Measurements from ENCODE around the gene WDR72. TPM values are rescaled to one million over a fixed set of nuclear protein-coding genes. Genes with fewer than 3 reads are reported as not detected.

WDR72 gene
- total RNA-seq, 2 donors from 2014 or later: 4.1 to 12.2 TPM

GRCh38 chr15:53739187-53739586 lies 20.3 kb downstream of the WDR72 start:
- no peaks in the 10 kb centered on the region for H3K36me3 ChIP-seq (ENCODE audit: control insufficient read depth, insufficient read depth, low read length)
- H3K27ac ChIP-seq (ENCODE audit: low read depth, low read length): no peak overlapping the region
- no peaks in the 10 kb centered on the region for H3K4me1 ChIP-seq (ENCODE audit: control insufficient read depth, insufficient read depth, low read length)
- 87 to 89% methylated on average over 2 to 4 of the region's 4 CpGs for WGBS, 2 experiments (ENCODE audit: insufficient coverage in 1 of 2, insufficient read length in 1 of 2)
- no peak overlapping the region for H3K4me3 ChIP-seq (ENCODE audit: low read length)
- Mint-ChIP-seq H3K4me3 (no peak overlapping the region), H3K27ac (no peak overlapping the region), H3K36me3 (ENCODE audit: low read depth) (no peaks in the 10 kb centered on the region), H3K27me3 (ENCODE audit: insufficient read depth) (no peaks in the 10 kb centered on the region), H3K9me3 (no peaks in the 10 kb centered on the region), H3K4me1 (no peaks in the 10 kb centered on the region)
- no peaks in the 10 kb centered on the region for H3K9me3 ChIP-seq (ENCODE audit: control insufficient read depth, low read length)
- no peak for DNase-seq
- no peak overlapping the region for H3K9ac ChIP-seq (ENCODE audit: extremely low read depth, low read length, poor library complexity, severe bottlenecking)
- TF ChIP-seq CTCF (conservative IDR thresholded peaks at IDR 0.05): no peak
- no peaks in the 10 kb centered on the region for H3K27me3 ChIP-seq (ENCODE audit: control insufficient read depth, insufficient read depth, low read length, poor library complexity, severe bottlenecking)

GRCh38 chr15:53721334-53722087 lies 38.0 kb downstream of the WDR72 start:
- Histone ChIP-seq H3K4me3 (ENCODE audit: low read length) (no peak overlapping the region), H3K36me3 (ENCODE audit: control insufficient read depth, insufficient read depth, low read length) (no peaks in the 10 kb centered on the region), H3K4me1 (ENCODE audit: control insufficient read depth, insufficient read depth, low read length) (no peaks in the 10 kb centered on the region), H3K27ac (ENCODE audit: low read depth, low read length) (no peak overlapping the region), H3K9ac (ENCODE audit: extremely low read depth, low read length, poor library complexity, severe bottlenecking) (no peak overlapping the region), H3K27me3 (ENCODE audit: control insufficient read depth, insufficient read depth, low read length, poor library complexity, severe bottlenecking) (no peaks in the 10 kb centered on the region), H3K9me3 (ENCODE audit: control insufficient read depth, low read length) (no peaks in the 10 kb centered on the region)
- Mint-ChIP-seq H3K36me3 (ENCODE audit: low read depth) (no peaks in the 10 kb centered on the region), H3K4me3 (no peak overlapping the region), H3K27ac (no peak overlapping the region), H3K27me3 (ENCODE audit: insufficient read depth) (no peaks in the 10 kb centered on the region), H3K9me3 (no peaks in the 10 kb centered on the region), H3K4me1 (no peaks in the 10 kb centered on the region)
- WGBS, 2 experiments (ENCODE audit: insufficient coverage in 1 of 2, insufficient read length in 1 of 2): 91% methylated on average over 3 of the region's 3 CpGs; no CpG with 5 or more reads in 1 of the 2 experiments
- DNase-seq: no peak
- no peak for TF ChIP-seq CTCF (conservative IDR thresholded peaks at IDR 0.05)

GRCh38 chr15:53716909-53717876 lies 42.3 kb downstream of the WDR72 start:
- H3K4me1 ChIP-seq (ENCODE audit: control insufficient read depth, insufficient read depth, low read length): no peaks in the 10 kb centered on the region
- H3K9ac ChIP-seq (ENCODE audit: extremely low read depth, low read length, poor library complexity, severe bottlenecking): no peak overlapping the region
- no peak overlapping the region for H3K4me3 Mint-ChIP-seq
- no peaks in the 10 kb centered on the region for H3K4me1 Mint-ChIP-seq
- no peaks in the 10 kb centered on the region for H3K27me3 Mint-ChIP-seq (ENCODE audit: insufficient read depth)
- TF ChIP-seq CTCF (conservative IDR thresholded peaks at IDR 0.05): peak; percentile 62
- 33 to 42% methylated on average over 1 to 2 of the region's 3 CpGs for WGBS, 2 experiments (ENCODE audit: insufficient coverage in 1 of 2, insufficient read length in 1 of 2)
- H3K27me3 ChIP-seq (ENCODE audit: control insufficient read depth, insufficient read depth, low read length, poor library complexity, severe bottlenecking): no peaks in the 10 kb centered on the region
- no peaks in the 10 kb centered on the region for H3K36me3 Mint-ChIP-seq (ENCODE audit: low read depth)
- no peak overlapping the region for H3K27ac ChIP-seq (ENCODE audit: low read depth, low read length)
- H3K27ac Mint-ChIP-seq: no peak overlapping the region
- no peak for DNase-seq
- no peaks in the 10 kb centered on the region for H3K9me3 ChIP-seq (ENCODE audit: control insufficient read depth, low read length)
- no peaks in the 10 kb centered on the region for H3K36me3 ChIP-seq (ENCODE audit: control insufficient read depth, insufficient read depth, low read length)
- H3K9me3 Mint-ChIP-seq: no peaks in the 10 kb centered on the region
- H3K4me3 ChIP-seq (ENCODE audit: low read length): no peak overlapping the region

All from endodermal cell (in vitro differentiated cells).